HG02623 (cell line): ENCODE data around the gene NUFIP1.
"Not testable (repeated sequence)": the region's sequence is repeated elsewhere in the genome, so short reads cannot be mapped to it uniquely, and the experiment has no call there.

Source experiments
- ATAC-seq: cut with Tn5 transposase; IDR thresholded peaks from one replicate; pipeline ENCODE4 v1.9.1; 2021; ENCODE audit warnings: moderate library complexity; ENCODE audit not compliant: unreplicated experiment

The NUFIP1 gene

DNA sequence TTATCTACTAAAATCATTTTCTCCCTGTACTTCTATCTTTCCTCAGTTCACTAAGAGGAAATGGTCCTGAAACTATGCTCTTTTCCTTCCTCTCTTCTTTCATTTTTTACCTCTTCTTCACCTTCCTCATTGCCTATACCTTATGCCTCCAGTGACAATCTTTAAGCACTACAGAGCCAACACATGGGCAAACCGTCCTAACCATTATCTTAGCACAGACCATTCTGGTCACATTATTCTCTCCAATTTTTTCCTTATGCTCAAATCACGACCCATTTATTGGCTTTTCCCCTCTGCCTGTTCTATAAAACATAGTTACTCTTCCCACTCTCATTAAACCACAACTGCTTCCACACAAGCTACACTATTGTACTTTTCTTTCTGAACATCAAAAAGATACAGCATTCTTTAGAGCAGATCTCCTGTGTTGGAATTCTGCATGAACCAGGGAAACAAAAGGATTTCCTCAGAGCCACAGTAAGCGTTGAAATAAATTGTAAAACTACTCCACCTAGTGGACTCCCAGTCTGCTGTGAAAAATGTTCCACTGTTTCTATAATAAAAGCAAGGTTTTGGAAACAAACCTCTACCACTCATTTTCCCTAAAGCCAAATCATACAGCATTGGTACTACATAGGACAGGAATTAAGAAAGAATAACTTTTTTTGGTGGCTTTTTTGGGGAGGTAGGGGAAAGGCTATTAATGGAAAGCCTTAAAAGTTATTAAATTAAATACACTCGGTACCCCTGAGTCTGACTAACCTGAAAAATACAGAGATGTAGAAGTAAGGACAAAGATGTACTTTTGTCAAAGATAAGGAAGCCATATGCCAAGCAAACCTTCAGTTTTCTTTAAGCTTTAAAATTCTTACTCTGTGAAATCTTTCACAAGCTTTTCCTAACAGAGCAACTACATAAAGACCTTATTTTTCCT lies 19.5 kb downstream of the NUFIP1 start:
- no peak for ATAC-seq

DNA sequence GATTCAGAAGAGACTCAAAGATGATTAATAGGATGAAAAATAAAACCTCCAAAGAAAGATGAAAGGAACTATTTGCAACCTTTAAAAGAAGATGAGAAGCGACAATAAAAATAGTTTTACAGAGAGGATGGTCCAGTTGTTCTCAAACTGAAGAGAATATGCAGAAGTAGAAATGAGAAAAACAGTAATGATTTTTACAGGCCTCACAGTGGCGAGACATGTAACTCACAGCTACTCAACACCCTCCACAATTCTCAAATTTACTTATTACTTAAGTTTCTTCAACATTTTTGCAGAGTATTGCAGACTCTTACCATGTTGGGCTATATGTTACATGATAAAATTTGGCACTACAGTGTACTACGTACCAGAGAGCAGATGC lies 20.8 kb downstream of the NUFIP1 start:
- no peak for ATAC-seq

DNA sequence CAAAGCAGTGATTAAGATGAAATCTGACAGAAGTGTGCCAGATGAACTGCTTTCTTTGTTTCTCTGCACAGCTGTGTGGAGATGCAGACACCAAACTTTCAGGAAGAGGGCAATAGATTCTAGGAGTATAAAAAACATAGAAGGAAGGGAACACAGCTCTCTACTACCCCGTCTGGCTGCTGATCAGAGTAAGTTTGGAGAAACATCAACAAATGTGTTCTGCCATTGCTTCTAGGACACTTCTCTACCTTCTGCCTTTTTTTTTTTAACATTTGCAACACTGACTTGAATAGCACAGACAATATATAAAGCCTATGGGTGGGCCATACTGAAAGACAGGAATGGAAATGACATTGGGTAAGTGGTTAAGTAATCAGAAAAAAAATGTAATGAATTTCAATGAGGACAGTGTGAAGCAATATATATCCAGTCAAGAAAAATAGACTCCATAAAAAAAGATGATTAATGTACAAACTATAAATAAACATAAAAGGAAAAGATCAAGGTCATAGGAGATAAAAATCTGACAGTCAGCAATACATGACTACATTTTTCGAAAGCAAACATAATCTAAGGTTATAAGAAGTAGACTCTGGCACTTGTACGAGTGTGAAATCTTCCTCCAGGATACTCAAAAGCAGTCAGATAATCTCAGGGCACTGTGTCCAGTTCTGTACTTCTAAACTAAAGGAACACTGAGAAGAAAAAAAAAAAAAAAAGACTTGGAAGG lies 21.4 kb downstream of the NUFIP1 start:
- ATAC-seq: no peak

DNA sequence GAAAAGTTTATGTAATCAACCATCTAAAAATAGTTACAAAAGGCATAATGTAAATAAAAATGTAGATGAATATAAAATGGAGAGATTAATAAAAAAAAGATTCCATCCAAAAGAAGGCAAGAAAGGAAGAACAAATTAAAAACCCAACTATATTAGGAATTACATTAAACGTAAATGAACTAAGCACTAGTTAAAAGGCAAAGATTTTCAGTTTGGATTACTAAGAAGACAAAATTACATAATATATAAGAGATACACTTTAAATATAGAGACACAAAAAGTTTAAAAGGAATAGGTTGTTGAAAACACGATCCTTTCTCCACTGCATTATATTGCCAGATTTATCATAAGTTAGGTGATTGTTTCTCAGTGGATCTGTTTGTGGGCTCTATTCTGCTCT lies 27.3 kb downstream of the NUFIP1 start:
- ATAC-seq: no peak

DNA sequence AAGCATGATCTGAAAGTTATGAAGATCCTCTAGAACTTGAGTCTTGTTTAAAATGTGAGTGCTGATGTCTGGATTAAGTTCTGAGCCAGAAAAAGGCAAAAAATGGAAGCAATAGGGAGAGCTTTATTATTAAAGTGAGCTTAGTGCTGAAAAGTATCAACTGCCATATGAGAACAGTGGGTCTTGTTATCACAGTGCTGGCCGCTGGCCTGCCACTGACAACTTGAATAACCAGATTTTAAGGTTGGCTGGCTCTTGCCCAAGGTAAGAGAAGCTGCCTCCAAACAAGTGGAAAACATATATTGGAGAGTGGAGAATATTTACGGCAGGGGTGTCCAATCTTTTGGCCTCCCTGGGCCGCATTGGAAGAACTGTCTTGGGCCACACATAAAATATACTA lies 33.9 kb downstream of the NUFIP1 start:
- ATAC-seq: no peak

DNA sequence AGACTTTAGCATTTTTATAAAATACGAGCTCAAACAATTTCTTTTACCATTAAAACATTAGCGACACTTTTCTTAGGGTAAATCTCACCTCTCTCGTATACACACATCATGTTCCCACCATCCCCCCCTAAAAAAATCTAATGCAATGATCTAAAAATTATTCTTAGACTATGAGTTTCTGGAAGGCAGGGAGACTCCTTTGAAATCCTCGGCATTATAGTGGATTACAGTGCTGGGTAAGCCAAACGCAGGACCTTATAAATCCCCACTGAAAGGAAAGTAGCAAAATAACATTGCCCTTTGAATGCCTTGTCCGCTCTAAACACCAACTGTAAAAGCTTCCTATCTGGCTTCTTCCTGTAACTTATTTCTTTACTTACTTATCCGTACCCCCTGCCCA lies 35.0 kb downstream of the NUFIP1 start:
- no peak for ATAC-seq

DNA sequence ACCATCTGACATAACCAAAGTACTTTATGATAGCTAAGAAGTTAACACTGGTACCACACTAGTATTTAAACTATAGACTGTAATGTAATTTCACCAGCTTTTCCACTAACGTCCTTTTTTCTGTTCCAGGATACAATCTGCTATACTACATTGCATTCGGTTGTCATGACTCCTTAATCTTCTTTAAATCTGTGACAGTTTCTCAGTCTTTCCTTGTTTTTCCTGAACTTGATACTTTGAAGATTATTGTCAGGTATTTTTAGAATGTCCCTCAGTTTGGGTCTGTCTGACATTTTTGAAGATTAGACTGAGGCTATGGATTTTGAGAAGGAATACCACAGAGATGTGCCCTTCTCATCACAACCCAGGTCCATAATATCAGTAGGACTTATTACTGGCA lies 36.6 kb downstream of the NUFIP1 start:
- no peak for ATAC-seq

DNA sequence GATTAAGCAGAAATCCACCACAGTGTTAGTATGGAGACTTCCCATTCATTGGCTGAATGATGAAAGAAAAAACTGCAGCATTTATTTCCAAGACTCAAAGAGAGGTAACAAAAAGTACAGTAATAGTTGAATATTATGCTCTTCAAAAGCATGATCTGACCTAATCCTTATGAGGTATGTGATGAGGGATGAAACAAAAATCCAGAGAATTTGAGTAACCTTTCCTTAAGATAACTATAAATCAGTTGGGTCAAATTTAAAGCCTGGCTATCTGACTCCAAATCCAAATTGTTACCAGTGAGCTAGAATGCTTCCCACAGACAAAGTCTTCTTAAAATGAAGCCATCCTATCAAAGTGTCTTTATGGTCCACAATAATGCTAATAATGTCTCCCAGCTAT lies 38.1 kb downstream of the NUFIP1 start:
- no peak for ATAC-seq

DNA sequence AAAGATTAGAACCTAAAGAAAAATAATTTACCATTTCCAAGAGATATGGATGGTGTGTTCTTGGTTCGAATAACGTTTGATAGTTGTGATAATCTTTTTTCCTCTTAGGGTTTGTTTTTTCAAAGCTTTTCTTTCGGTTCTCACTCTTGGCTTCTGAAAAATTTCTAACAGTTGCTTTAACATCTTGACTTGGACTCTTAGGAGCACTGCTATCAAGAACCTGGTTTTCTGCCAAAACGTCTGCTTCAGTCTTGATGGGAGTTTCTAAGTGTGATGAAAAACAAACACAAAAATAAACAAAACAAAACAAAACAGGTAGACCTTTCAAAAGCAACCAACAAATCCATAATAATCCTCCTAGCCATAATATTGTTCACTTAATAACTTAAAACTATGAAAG lies 45.9 kb downstream of the NUFIP1 start:
- ATAC-seq: not testable (repeated sequence)

DNA sequence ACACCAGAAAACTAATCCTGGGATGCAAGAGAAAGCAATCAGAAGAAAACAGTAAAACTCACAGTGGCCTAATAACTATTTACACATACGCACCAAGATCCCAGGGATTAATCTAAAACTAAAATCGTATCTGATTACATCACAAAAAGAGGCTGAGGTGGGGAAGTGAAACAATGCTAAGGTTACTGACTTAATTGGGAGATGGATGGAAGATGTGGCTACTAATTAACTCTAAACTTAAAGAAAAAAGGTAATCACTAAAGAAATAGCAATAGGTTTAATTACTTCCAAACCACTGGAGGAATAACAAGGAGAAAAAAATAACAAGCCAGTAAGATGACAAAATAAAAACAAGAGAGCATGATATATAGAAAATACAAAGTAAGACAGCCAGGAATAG lies 50.4 kb downstream of the NUFIP1 start:
- ATAC-seq: no peak

DNA sequence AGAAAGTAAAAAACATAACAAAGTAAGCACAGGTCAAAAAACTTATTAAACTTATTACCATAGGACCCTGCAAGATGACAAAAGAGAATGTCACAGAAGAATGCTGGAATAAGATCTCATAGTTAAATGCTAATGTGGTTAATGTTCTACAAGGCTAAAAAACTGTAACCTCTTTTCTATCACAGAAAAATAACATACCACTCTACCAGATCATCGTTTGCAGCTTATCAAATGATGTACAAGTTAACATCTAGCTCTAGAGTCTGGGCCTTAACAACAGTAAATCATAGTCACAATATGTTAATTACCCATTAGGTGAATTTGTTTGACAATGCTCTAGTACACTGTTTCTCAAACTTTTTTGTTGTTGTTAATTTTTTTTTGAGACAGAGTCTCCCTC lies 53.0 kb downstream of the NUFIP1 start:
- ATAC-seq: no peak

DNA sequence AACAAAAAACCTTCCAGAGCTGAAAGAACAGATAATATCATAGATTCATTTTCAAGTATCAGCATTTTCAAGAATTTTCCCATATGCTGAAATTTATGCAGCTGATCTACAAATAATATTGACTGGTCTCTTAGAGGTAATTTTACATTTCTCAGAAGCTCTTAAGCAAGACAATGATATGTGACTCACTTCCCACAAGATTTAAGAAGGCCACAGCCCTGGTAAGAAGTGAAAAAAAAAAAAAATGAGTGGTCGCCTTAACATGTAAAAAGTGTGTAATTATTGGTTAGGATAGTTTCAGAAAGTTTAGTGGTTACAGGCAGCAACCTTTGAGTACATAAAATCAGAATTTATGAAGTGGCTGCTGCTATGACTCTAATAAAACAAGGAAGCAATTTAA lies 54.5 kb downstream of the NUFIP1 start:
- ATAC-seq: no peak

DNA sequence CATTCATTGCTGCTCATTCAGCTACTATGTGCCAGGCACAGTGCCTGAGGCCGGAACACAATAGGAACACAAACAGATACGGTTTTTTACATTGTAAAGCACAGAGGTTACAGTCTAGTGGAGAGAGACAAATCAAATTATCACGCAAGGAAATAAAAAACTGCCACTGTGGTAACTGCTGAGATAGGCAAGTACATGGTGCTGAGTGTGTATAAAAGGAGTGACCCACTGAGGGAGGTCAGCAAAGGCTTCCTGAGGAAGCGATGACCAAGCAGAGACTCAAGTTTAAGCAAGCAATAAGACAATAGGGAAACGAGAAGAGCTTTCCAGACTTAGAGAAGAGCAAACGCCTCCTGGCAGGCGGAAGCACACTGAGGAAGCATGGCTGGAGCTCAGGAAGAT lies 56.4 kb downstream of the NUFIP1 start:
- ATAC-seq: no peak

DNA sequence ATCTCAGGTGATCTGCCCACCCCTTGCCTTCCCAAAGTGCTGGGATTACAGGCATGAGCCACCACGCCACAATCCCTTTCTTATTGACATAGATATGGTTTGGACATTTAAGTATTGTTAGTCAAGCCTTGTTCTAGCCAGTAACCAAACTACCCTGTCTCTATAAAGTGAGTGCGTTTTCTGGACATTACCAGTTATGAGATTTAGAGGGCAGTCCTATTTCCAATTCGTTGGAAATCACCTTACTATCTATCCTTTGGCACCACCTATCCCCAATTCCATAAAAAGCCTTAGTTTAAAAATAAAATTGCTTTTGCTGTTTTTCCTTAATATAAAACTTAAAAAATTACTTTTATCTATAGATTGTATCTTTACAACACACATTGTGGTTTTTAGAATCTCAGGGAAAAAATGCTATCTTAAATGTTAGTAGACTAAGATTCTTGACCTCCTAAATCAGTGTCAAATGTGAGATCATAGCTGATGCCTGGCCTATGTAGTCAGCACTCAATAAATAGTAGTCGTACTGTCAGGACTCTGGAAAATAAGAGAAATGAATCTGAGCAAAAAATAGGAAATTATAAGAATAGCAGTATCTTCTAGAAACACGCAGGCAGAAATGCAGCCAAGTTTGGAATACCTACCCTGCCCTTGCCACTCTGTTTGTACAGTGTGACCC lies 57.0 kb downstream of the NUFIP1 start:
- no peak for ATAC-seq

DNA sequence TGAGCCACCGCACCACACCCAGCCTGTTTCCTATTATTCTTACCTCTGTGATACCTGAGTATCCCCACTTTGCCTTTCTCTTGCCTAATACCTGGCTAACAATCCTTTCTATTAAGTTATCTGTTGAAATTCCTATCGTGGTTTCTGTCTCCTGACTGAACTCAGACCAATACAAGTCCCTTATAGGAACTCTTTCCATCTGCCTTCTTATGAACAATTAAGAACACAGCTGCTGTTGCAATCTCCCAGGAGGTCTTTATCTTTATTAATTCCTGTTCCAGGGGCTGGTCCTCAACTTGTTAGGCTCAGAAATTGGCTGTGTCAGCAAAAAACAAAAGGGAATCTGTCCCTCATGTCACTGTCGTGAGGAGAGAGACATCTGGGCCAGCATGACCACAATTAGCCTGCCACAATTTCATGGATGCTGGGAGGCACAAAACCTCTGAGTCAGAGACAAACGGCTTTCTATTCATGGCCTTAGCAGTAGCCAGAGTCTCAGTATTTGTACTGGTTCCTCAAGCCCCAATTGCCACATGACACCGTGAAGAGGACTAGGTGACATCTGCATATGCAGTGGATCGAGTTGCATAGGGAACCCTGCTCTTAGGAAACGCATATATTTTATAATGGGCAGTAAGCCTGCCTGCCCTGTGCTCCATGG lies 58.2 kb downstream of the NUFIP1 start:
- no peak for ATAC-seq

DNA sequence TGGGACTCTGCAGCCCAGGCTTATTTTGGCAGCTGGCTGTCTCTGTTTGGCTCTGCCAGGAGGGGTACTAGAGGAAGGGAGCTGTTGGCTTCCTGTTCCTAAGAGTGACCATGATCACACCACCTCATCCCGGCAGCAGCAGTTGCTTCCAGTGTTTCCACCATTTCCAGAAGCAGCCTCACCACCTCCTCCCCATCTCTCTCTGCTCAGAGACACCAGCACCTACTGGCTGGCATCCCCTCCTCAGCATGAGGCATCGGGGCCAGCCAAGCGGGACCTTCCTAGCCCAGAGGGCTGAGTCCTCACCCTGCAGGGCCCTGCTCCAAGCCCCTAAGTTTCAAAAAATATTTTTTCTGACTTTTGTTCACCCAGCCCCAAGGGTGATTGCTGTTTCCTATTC lies 59.0 kb downstream of the NUFIP1 start:
- ATAC-seq: no peak

DNA sequence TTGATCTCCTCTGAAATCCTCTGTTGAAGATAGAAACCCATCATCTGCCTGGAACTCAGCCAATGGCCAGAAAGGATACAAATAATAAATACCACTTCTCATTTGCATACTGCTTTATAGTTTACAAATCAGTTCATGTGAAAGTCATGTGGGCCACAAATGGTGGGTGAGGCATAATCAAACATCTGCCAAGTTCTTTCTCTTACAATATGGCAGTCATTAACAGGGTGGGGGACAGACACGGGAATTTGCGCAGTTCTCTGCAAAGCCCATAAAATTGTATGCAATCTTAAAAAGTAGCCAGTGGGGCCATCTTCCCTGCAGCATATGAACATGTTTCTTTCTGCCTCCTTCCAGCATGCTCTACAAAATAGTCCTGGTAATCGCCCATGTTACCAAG lies 59.6 kb downstream of the NUFIP1 start:
- no peak for ATAC-seq

DNA sequence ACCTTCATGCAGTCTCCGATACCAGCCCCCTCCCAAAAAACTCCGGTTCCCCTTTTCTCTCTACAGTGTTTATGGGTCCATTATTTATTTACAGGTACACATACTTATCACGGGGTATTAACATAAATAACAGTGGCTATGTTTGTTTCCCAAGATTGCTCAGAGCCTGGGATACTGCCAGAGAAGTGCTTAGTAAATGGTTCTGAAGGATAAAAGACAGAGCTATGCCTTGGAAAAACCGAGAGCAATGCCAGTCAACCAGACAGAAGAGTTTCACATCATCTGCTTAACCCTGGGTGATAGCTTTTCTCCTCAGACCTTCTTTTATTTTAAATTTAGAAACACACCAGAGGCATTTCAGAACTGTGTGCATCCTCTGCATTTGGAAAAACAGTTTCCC lies 61.3 kb downstream of the NUFIP1 start:
- ATAC-seq: no peak

DNA sequence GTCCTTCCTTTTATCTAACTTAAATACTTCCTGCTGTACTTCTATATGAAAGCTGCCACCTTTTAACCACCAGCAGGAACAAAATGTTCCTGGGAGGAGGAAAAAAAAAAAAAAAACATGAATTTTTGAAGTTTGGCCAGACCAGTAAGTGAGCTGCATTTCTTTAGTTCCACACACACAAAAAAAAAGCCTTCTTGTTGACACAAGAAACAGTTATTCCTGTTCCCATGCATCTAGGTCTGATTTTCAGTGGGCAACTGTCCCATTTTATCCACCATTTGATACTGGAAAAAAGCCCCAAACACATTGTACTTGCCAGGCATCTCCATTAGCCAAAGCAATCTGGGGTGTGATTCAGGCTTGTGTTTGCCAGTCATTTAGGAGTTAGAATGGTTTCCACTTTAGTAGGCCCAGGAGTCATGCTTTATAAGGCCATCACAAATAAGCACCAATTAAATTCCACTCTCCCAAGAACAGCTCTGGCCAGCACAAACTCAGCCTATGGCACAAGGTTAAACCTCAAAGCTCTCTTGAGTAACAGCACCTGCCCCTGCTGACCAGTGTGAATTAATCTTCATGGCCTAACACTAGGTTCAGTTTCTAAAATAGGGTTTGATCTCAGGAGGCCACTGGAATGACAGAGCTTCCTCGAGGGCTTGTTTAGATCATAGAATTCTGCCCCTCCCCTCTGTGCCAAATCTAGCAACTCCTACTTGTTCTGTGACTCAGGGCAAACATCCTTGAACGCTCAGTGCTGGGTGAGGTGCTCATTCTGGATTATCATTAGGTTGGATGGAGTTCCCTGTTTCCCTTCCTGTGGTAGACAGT lies 67.1 kb downstream of the NUFIP1 start:
- ATAC-seq: no peak

DNA sequence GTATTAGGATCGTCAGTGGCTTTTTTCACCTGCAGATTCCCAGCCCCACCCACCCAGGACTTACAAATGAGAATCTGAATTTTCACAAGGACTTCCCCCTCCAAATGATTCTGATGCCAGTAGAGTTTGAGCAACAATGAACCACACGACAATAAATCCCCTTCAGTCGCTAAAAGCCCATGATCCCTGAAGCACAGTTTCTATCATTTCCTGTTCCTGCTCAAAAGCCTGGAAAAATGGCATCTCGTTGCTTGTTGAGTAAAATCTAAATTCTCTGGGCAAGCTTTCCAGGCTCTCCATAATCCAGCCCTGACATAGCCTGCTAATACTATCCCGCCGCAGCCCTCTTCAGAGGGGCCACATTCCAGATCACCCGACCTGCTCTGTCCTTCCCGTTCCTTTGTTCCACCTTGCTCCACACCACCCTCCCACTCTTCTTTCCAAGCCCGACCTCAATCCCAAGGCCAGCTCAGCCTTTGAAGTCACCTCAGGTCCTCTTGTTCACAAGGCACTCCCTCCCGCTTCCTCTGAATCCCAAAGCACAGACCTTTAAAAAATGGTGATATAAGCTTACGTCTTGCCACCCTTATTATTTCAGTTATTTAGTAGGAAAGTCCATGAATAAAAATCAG lies 67.9 kb downstream of the NUFIP1 start:
- no peak for ATAC-seq
